Muscle of arm (tissue), 12 donors: ENCODE data around the gene NBPF6. TPM values are rescaled to one million over a fixed set of nuclear protein-coding genes. Genes with fewer than 3 reads are reported as not detected.
"Not testable (repeated sequence)": the region's sequence is repeated elsewhere in the genome, so short reads cannot be mapped to it uniquely, and the experiment has no call there.

Experiments
- DNase-seq: peaks from one replicate; pipeline ENCODE4 v3.0.0-alpha.2; 2013
- polyA plus RNA-seq, 12 donors: library from polyadenylated mRNA; unstranded; fragments of 120-200 nt; gene quantifications; one replicate each; pipeline ENCODE4 v1.2.1, GENCODE V29; 2013; ENCODE audit not compliant: insufficient read length in 12 of 12

The NBPF6 gene
- polyA plus RNA-seq, 12 donors: not detected

- not testable (repeated sequence) for DNase-seq
Measured at GRCh38 chr1:108496856-108497255, 46.7 kb downstream of the NBPF6 start.

GRCh38 chr1:108502138-108502537 is 52.0 kb downstream of the NBPF6 start:
- no peak for DNase-seq

- no peak for DNase-seq
Measured at GRCh38 chr1:108502624-108503023, 52.5 kb downstream of the NBPF6 start.

GRCh38 chr1:108503062-108503733 is 53.1 kb downstream of the NBPF6 start:
- no peak for DNase-seq

- no peak for DNase-seq
Measured at GRCh38 chr1:108504447-108504846, 54.3 kb downstream of the NBPF6 start.

- DNase-seq: no peak
Measured at GRCh38 chr1:108505763-108506070, 55.6 kb downstream of the NBPF6 start.

GRCh38 chr1:108511764-108512163 is 61.6 kb downstream of the NBPF6 start:
- DNase-seq: no peak

- DNase-seq: peak; percentile 33
Measured at GRCh38 chr1:108512239-108513043, 62.3 kb downstream of the NBPF6 start.

- DNase-seq: no peak
Measured at GRCh38 chr1:108513044-108513415, 62.9 kb downstream of the NBPF6 start.

GRCh38 chr1:108513914-108514313 is 63.8 kb downstream of the NBPF6 start:
- DNase-seq: not testable (repeated sequence)

GRCh38 chr1:108517301-108517897 is 67.3 kb downstream of the NBPF6 start:
- DNase-seq: not testable (repeated sequence)

Other genes starting within 250 kb of the NBPF6 start
- 10 to 100 TPM in 11 of 12 donors, not detected in 1; 31.9 to 54.9 (median 48.9) TPM for gene SLC25A24, start 250.0 kb upstream of the NBPF6 start, polyA plus RNA-seq
- gene NBPF4, start 206.3 kb upstream of the NBPF6 start, polyA plus RNA-seq: under 1 TPM in 2 of 12 donors, not detected in 10; 0.06 to 0.15 TPM
- 10 to 100 TPM in 11 of 12 donors, not detected in 1; 10.0 to 18.4 (median 14.0) TPM for gene EEIG2, start 109.8 kb downstream of the NBPF6 start, polyA plus RNA-seq
- gene HENMT1, start 210.8 kb downstream of the NBPF6 start, polyA plus RNA-seq: 10 to 100 TPM in 11 of 12 donors, not detected in 1; 13.9 to 29.4 (median 20.7) TPM
- 10 to 100 TPM in 11 of 12 donors, not detected in 1; 37.0 to 76.1 (median 43.3) TPM for gene PRPF38B, start 242.0 kb downstream of the NBPF6 start, polyA plus RNA-seq